SKM-1 (cell line): ENCODE results near the gene SKP2.
"Not testable (repeated sequence)": the region's sequence is repeated elsewhere in the genome, so short reads cannot be mapped to it uniquely, and the experiment has no call there.

Experiments
- DNase-seq: peaks from one replicate; lab custom pipeline; 2025; ENCODE audit not compliant: unreplicated experiment; lab: John Stamatoyannopoulos, UW

Gene SKP2

GRCh38 chr5:36156121-36156601 lies 4.2 kb downstream of the SKP2 start:
- DNase-seq, result no peak

- no peak for DNase-seq
These were observed 4.7 kb downstream of the SKP2 start for GRCh38 chr5:36156619-36157018.

GRCh38 chr5:36158144-36158543 lies 6.2 kb downstream of the SKP2 start:
- DNase-seq, result no peak

- no peak for DNase-seq
These were observed 8.7 kb downstream of the SKP2 start for GRCh38 chr5:36160617-36161016.

- no peak for DNase-seq
These were observed 9.4 kb downstream of the SKP2 start for GRCh38 chr5:36161361-36161760.

GRCh38 chr5:36162810-36163486 lies 11.0 kb downstream of the SKP2 start:
- no peak for DNase-seq

- no peak for DNase-seq
These were observed 12.6 kb downstream of the SKP2 start for GRCh38 chr5:36164461-36164860.

- DNase-seq, result no peak
These were observed 16.8 kb downstream of the SKP2 start for GRCh38 chr5:36168737-36169136.

GRCh38 chr5:36170832-36171424 lies 19.0 kb downstream of the SKP2 start:
- no peak for DNase-seq

GRCh38 chr5:36172599-36172998 lies 20.7 kb downstream of the SKP2 start:
- no peak for DNase-seq

GRCh38 chr5:36173426-36173825 lies 21.5 kb downstream of the SKP2 start:
- DNase-seq, result no peak

GRCh38 chr5:36174119-36174518 lies 22.2 kb downstream of the SKP2 start:
- no peak for DNase-seq

- no peak for DNase-seq
These were observed 23.1 kb downstream of the SKP2 start for GRCh38 chr5:36175043-36175442.

- no peak for DNase-seq
These were observed 25.2 kb downstream of the SKP2 start for GRCh38 chr5:36177154-36177553.

GRCh38 chr5:36177715-36178523 lies 26.0 kb downstream of the SKP2 start:
- no peak for DNase-seq

- no peak for DNase-seq
These were observed 26.6 kb downstream of the SKP2 start for GRCh38 chr5:36178524-36178890.

GRCh38 chr5:36179950-36180349 lies 28.0 kb downstream of the SKP2 start:
- DNase-seq, result no peak

- no peak for DNase-seq
These were observed 28.8 kb downstream of the SKP2 start for GRCh38 chr5:36180556-36181350.

GRCh38 chr5:36181774-36182173 lies 29.9 kb downstream of the SKP2 start:
- no peak for DNase-seq

- not testable (repeated sequence) for DNase-seq
These were observed 32.5 kb downstream of the SKP2 start for GRCh38 chr5:36184408-36184807.

- DNase-seq, result no peak
These were observed 41.8 kb downstream of the SKP2 start for GRCh38 chr5:36193746-36194145.
